A549 (cell line): ENCODE data around the gene IKBKG. TPM values are rescaled to one million over a fixed set of nuclear protein-coding genes. Genes with fewer than 3 reads are reported as not detected.
A peak's percentile ranks its signal among the peaks of the same experiment; 100 is the strongest.

Experiments used
- ATAC-seq, 2 experiments: fragments of 200-7000 bp in 1 of 2; fragments of >200 bp in 1 of 2; cut with Nextera tagmentation in 1 of 2; cut with Tn5 transposase in 1 of 2; 3 replicates each; pipeline versions ENCODE4 v1.8.0 to v1.9.1; 2018 to 2020; ENCODE audit warnings: mild to moderate bottlenecking in 1 of 2, moderate library complexity in 1 of 2
- CTCF ChIA-PET: fragments of 300-600 bp; sonication (Branson Sonifier 250); formaldehyde crosslinking; extraction: SDS; loops from one replicate; lab custom pipeline; 2021; ENCODE audit warnings: antibody characterized with exemption, inconsistent platforms; lab: Yijun Ruan, JAX
- POLR2A ChIA-PET: fragments of 350-600 bp; formaldehyde crosslinking; extraction: SDS; loops from one replicate; lab custom pipeline; 2021; ENCODE audit warnings: antibody characterized with exemption, inconsistent platforms; lab: Yijun Ruan, JAX
- DNase-seq, 2 experiments: peaks; one replicate each; pipeline versions ENCODE4 v3.0.0 to v3.0.0-alpha.2; 2011 to 2016; ENCODE audit warnings: low read depth in 1 of 2, low spot score in 1 of 2
- FAIRE-seq: peaks from 2 replicates; lab custom pipeline; 2011; peaks lifted over from hg19 to GRCh38; lab: Jason Lieb, UNC
- H3K27ac ChIP-seq, 2 experiments: fragments of >200 bp; sonication (Bioruptor Twin); formaldehyde crosslinking; 3 replicates each; pipeline ENCODE4 v1.5.1; 2016 to 2017
- H3K4me1 ChIP-seq: fragments of >200 bp; sonication (Bioruptor Twin); formaldehyde crosslinking; 3 replicates; pipeline ENCODE4 v1.6.1; 2016
- H3K4me2 ChIP-seq: fragments of >200 bp; sonication (Bioruptor Twin); formaldehyde crosslinking; 3 replicates; pipeline ENCODE4 v1.6.1; 2016
- H3K4me3 ChIP-seq: fragments of >200 bp; sonication (Bioruptor Twin); formaldehyde crosslinking; 3 replicates; pipeline ENCODE4 v1.5.1; 2016
- H3K9me3 ChIP-seq: fragments of >200 bp; sonication (Bioruptor Twin); formaldehyde crosslinking; 3 replicates; pipeline ENCODE4 v1.6.1; 2016
- BCL3 ChIP-seq: fragments of >200 bp; sonication (Bioruptor Twin); formaldehyde crosslinking; IDR thresholded peaks from 3 replicates; pipeline ENCODE4 v1.6.1; 2016
- CHD2 ChIP-seq: fragments of 150-350 bp; IDR thresholded peaks from 2 replicates; pipeline ENCODE4 v1.6.1; 2014; ENCODE audit warnings: low read length; ENCODE audit not compliant: partially characterized antibody
- CTCF ChIP-seq: fragments of >200 bp; sonication (Bioruptor Twin); formaldehyde crosslinking; IDR thresholded peaks from 3 replicates; pipeline ENCODE4 v1.5.1; 2016
- EHMT2 ChIP-seq: fragments of 200-600 bp; sonication (generic); IDR thresholded peaks from 2 replicates; pipeline ENCODE4 v1.6.1; 2016; ENCODE audit warnings: antibody characterized with exemption, low read depth, mild to moderate bottlenecking, moderate library complexity
- FOSL2 ChIP-seq, 2 experiments: fragments of 450-650 bp in 1 of 2; fragments of >200 bp in 1 of 2; sonication (Bioruptor Twin) in 1 of 2; formaldehyde crosslinking; IDR thresholded peaks; 2 replicates each; pipeline versions ENCODE4 v1.5.0 to v1.6.1; 2016 to 2020; ENCODE audit warnings: mild to moderate bottlenecking in 1 of 2, moderate library complexity in 1 of 2
- FOXS1 ChIP-seq: fragments of 250-450 bp; sonication (Bioruptor Pico); IDR thresholded peaks from 2 replicates; pipeline ENCODE4 v1.5.0; 2020; ENCODE audit warnings: mild to moderate bottlenecking, moderate library complexity
- HMGXB4 ChIP-seq: fragments of 250-450 bp; sonication (Bioruptor Pico); IDR thresholded peaks from 2 replicates; pipeline ENCODE4 v1.5.0; 2021; ENCODE audit warnings: mild to moderate bottlenecking, moderate library complexity, borderline replicate concordance
- HOXB5 ChIP-seq: fragments of 250-450 bp; sonication (Bioruptor Pico); IDR thresholded peaks from 2 replicates; pipeline ENCODE4 v1.5.0; 2020; ENCODE audit warnings: mild to moderate bottlenecking, moderate library complexity
- KDM1A ChIP-seq: fragments of 200-600 bp; sonication (generic); IDR thresholded peaks from 2 replicates; pipeline ENCODE4 v1.6.1; 2016; ENCODE audit warnings: low read depth, mild to moderate bottlenecking
- KDM5A ChIP-seq: fragments of 200-600 bp; sonication (generic); IDR thresholded peaks from 2 replicates; pipeline ENCODE4 v1.6.1; 2016; ENCODE audit warnings: antibody characterized with exemption, mild to moderate bottlenecking
- MYC ChIP-seq: IDR thresholded peaks from 2 replicates; pipeline ENCODE4 v1.6.1; 2012; ENCODE audit warnings: mild to moderate bottlenecking, inconsistent platforms, low read length, improper control_type of control experiment, borderline replicate concordance
- NR3C1 ChIP-seq: fragments of >200 bp; sonication (Bioruptor Twin); formaldehyde crosslinking; IDR thresholded peaks from 3 replicates; pipeline ENCODE4 v1.6.1; 2017
- PHF8 ChIP-seq: fragments of 200-600 bp; sonication (generic); IDR thresholded peaks from 2 replicates; pipeline ENCODE4 v1.6.1; 2016; ENCODE audit warnings: low read depth, mild to moderate bottlenecking, antibody characterized with exemption, moderate library complexity, borderline replicate concordance
- POLR2A ChIP-seq: IDR thresholded peaks from 2 replicates; pipeline ENCODE4 v1.6.1; 2012; ENCODE audit warnings: mild to moderate bottlenecking, low read length
- RARB ChIP-seq: fragments of 250-450 bp; sonication (Bioruptor Pico); IDR thresholded peaks from 2 replicates; pipeline ENCODE4 v1.8.0; 2021; ENCODE audit warnings: mild to moderate bottlenecking, moderate library complexity
- REST ChIP-seq: fragments of 200-600 bp; sonication (generic); IDR thresholded peaks from 2 replicates; pipeline ENCODE4 v1.6.1; 2016; ENCODE audit warnings: antibody characterized with exemption, mild to moderate bottlenecking, moderate library complexity
- SMC3 ChIP-seq: fragments of >200 bp; sonication (Bioruptor Twin); formaldehyde crosslinking; IDR thresholded peaks from 3 replicates; pipeline ENCODE4 v1.6.1; 2018; ENCODE audit warnings: inconsistent platforms
- TP53 ChIP-seq: fragments of 250-450 bp; sonication (Bioruptor Pico); IDR thresholded peaks from 2 replicates; pipeline ENCODE4 v1.5.0; 2021; ENCODE audit warnings: mild to moderate bottlenecking, moderate library complexity
- USF2 ChIP-seq: fragments of 450-650 bp; IDR thresholded peaks from 2 replicates; pipeline ENCODE4 v1.6.1; 2014; ENCODE audit warnings: antibody characterized with exemption
- ZFP36 ChIP-seq: fragments of 450-650 bp; IDR thresholded peaks from 2 replicates; pipeline ENCODE4 v1.6.1; 2014; ENCODE audit warnings: borderline replicate concordance; ENCODE audit not compliant: partially characterized antibody
- ZSCAN20 ChIP-seq: fragments of 250-450 bp; sonication (Bioruptor Pico); IDR thresholded peaks from 2 replicates; pipeline ENCODE4 v1.8.0; 2022; ENCODE audit warnings: mild to moderate bottlenecking, moderate library complexity
- WGBS: methylation state at CpG from one replicate; pipeline ENCODE4 v1.1.6; 2017; ENCODE audit errors: missing lambda C conversion rate; 5-methylcytosine and 5-hydroxymethylcytosine counted together
- polyA plus RNA-seq, 4 experiments: library from polyadenylated mRNA; depleted of rRNA in 3 of 4; stranded (reverse); fragments of >200 nt; fragmentation: RNase III in 1 of 4; extraction: RNeasy Plus Mini Kit Qiagen cat#74134 plus additional on column Dnase treatment in 1 of 4; gene quantifications; 2 replicates in 3 of 4; 3 replicates in 1 of 4; pipeline ENCODE4 v1.2.3, GENCODE V29; 2011 to 2017

The IKBKG gene
- polyA plus RNA-seq, 2 of the 4 experiments (the other 2 are of a cell fraction) = 19.7 to 34.2 TPM

- Histone ChIP-seq H3K4me2 (no peak overlapping the region), H3K4me3 (no peak overlapping the region), H3K4me1 (no peaks in the 10 kb centered on the region), H3K9me3 (peaks cover 5% of the 10 kb centered on the region; the same call in 1 of the 3 replicates), H3K27ac (no peak overlapping the region)
- CTCF ChIA-PET = interaction anchor here (1.2 kb wide), 1 partner anchor 16 kb away, joined by 3 read pairs; no protein-coding TSS in a partner anchor
- POLR2A ChIA-PET = no interaction called here
- FAIRE-seq (no peak), ATAC-seq (no peak), DNase-seq (no peak)
- WGBS = 18% methylated on average over 2 of the region's 2 CpGs
- TF ChIP-seq PHF8 (no peak), CTCF (no peak), HOXB5 (CRISPR knock-in tag) (no peak), USF2 (no peak), SMC3 (no peak), ZSCAN20 (no peak), RARB (CRISPR knock-in tag) (no peak), REST (no peak), ZFP36 (no peak), FOXS1 (no peak), KDM5A (no peak), BCL3 (no peak), POLR2A (no peak), KDM1A (no peak)
Observed at GRCh38 chrX:154595559-154596249, 48.3 kb downstream of the IKBKG start.

- H3K27ac ChIP-seq = no peak overlapping the region
- FAIRE-seq = peak; percentile 18
- TF ChIP-seq NR3C1 (no peak), HOXB5 (CRISPR knock-in tag) (no peak), MYC (no peak), FOSL2 (IDR thresholded peaks at IDR 0.05) (no peak), FOSL2 (CRISPR knock-in tag; IDR thresholded peaks at IDR 0.05) (no peak), FOXS1 (no peak), TP53 (no peak), HMGXB4 (CRISPR knock-in tag) (no peak), REST (no peak), EHMT2 (no peak), CHD2 (no peak)
Observed at GRCh38 chrX:154596290-154596929, 49.0 kb downstream of the IKBKG start.

More at GRCh38 chrX:154596290-154596929, 49.0 kb downstream of the IKBKG start:
- ChIA-PET CTCF (interaction anchor here (1.2 kb wide), 1 partner anchor 16 kb away, joined by 3 read pairs; no protein-coding TSS in a partner anchor), POLR2A (no interaction called here)
- peaks cover 5% of the 10 kb centered on the region; the same call in 1 of the 3 replicates for H3K9me3 ChIP-seq
- H3K4me3 ChIP-seq = no peak overlapping the region
- no peaks in the 10 kb centered on the region for H3K4me1 ChIP-seq
- H3K4me2 ChIP-seq = no peak overlapping the region
- ATAC-seq = peak in 1 of 2 experiments; percentile 30; a peak in 1 of 6 replicates
- 3% methylated on average over 3 of the region's 3 CpGs for WGBS
- DNase-seq = no peak
